ENCODE measurements around the gene LDB2. TPM values are rescaled to one million over a fixed set of nuclear protein-coding genes. Genes with fewer than 3 reads are reported as not detected.

The LDB2 gene
- total and polyA plus RNA-seq, 2 donors (not counting 1 experiment from before 2014, with no cell fraction given): not detected

- no peak overlapping the region for H2AFZ ChIP-seq (ENCODE audit: insufficient read depth, low read depth, low read length, poor library complexity, severe bottlenecking)
- no peaks in the 10 kb centered on the region for H3K79me2 ChIP-seq (ENCODE audit: control insufficient read depth, insufficient read depth, low read length)
- H3K4me3 ChIP-seq (ENCODE audit: control extremely low read depth in 1 of 5, extremely low read depth in 1 of 5, insufficient read depth in 1 of 5, low read depth in 2 of 5, low read length in 4 of 5): no peak overlapping the region
- Mint-ChIP-seq H3K4me3 (no peak overlapping the region), H3K27ac (no peak overlapping the region), H3K4me1 (no peaks in the 10 kb centered on the region), H3K27me3 (no peaks in the 10 kb centered on the region), H3K9me3 (ENCODE audit: insufficient read depth) (no peaks in the 10 kb centered on the region)
- no peaks in the 10 kb centered on the region for H3K9me3 ChIP-seq (ENCODE audit: control extremely low read depth in 1 of 3, control insufficient read depth in 2 of 3, insufficient read depth in 1 of 3, low read length in 2 of 3)
- ATAC-seq (ENCODE audit: low read depth): no peak
- H3K27ac ChIP-seq (ENCODE audit: low read length in 2 of 2): no peak overlapping the region
- H3K36me3 ChIP-seq (replicated peaks in 1 of 2; ENCODE audit: control extremely low read depth in 1 of 2, control insufficient read depth in 1 of 2, extremely low read depth in 1 of 2, insufficient read depth in 2 of 2, low read length in 1 of 2): no peaks in the 10 kb centered on the region
- no peak overlapping the region for H3K9ac ChIP-seq (ENCODE audit: low read length)
- no peak for DNase-seq
- TF ChIP-seq CTCF (IDR thresholded peaks at IDR 0.05): no peak
- TF ChIP-seq EZH2 (IDR thresholded peaks at IDR 0.05; ENCODE audit: borderline replicate concordance, insufficient read depth, low read depth, low read length, poor library complexity, severe bottlenecking): no peak
- H3K4me2 ChIP-seq (replicated peaks; ENCODE audit: low read depth, low read length, poor library complexity, severe bottlenecking): no peak overlapping the region
- no peaks in the 10 kb centered on the region for H3K27me3 ChIP-seq (replicated peaks in 1 of 4; ENCODE audit: control extremely low read depth in 1 of 4, control insufficient read depth in 3 of 4, insufficient read depth in 4 of 4, low read length in 3 of 4)
- WGBS (ENCODE audit: insufficient coverage): no CpG with 5 or more reads among the region's 2 CpGs
- ChIA-PET CTCF (no interaction called here), POLR2A (no interaction called here)
- no peaks in the 10 kb centered on the region for H3K4me1 ChIP-seq (ENCODE audit: control insufficient read depth in 2 of 2, insufficient read depth in 2 of 2, low read length in 2 of 2)
- intact Hi-C loops (cut with micrococcal nuclease): no loop called here
- H4K20me1 ChIP-seq (ENCODE audit: control insufficient read depth, insufficient read depth, low read length, poor library complexity, severe bottlenecking): no peaks in the 10 kb centered on the region
These were observed 212.2 kb downstream of the LDB2 start for GRCh38 chr4:16686195-16686594.

- H3K9me3 ChIP-seq (ENCODE audit: control extremely low read depth in 1 of 3, control insufficient read depth in 2 of 3, insufficient read depth in 1 of 3, low read length in 2 of 3): no peaks in the 10 kb centered on the region
- H3K9ac ChIP-seq (ENCODE audit: low read length): no peak overlapping the region
- CTCF ChIA-PET: no interaction called here
- intact Hi-C loops (cut with micrococcal nuclease): no loop called here
- no peaks in the 10 kb centered on the region for H3K4me1 Mint-ChIP-seq
- no peaks in the 10 kb centered on the region for H4K20me1 ChIP-seq (ENCODE audit: control insufficient read depth, insufficient read depth, low read length, poor library complexity, severe bottlenecking)
- POLR2A ChIA-PET: no interaction called here
- no peak overlapping the region for H3K27ac ChIP-seq (ENCODE audit: low read length in 2 of 2)
- no peaks in the 10 kb centered on the region for H3K27me3 ChIP-seq (replicated peaks in 1 of 4; ENCODE audit: control extremely low read depth in 1 of 4, control insufficient read depth in 3 of 4, insufficient read depth in 4 of 4, low read length in 3 of 4)
- ATAC-seq (ENCODE audit: low read depth): no peak
- H2AFZ ChIP-seq (ENCODE audit: insufficient read depth, low read depth, low read length, poor library complexity, severe bottlenecking): no peak overlapping the region
- H3K9me3 Mint-ChIP-seq (ENCODE audit: insufficient read depth): no peaks in the 10 kb centered on the region
- H3K4me1 ChIP-seq (ENCODE audit: control insufficient read depth in 2 of 2, insufficient read depth in 2 of 2, low read length in 2 of 2): no peaks in the 10 kb centered on the region
- no peak for DNase-seq
- WGBS (ENCODE audit: insufficient coverage): 81% methylated on average over 3 of the region's 8 CpGs
- H3K27ac Mint-ChIP-seq: no peak overlapping the region
- H3K27me3 Mint-ChIP-seq: no peaks in the 10 kb centered on the region
- no peak overlapping the region for H3K4me3 Mint-ChIP-seq
- no peaks in the 10 kb centered on the region for H3K36me3 ChIP-seq (replicated peaks in 1 of 2; ENCODE audit: control extremely low read depth in 1 of 2, control insufficient read depth in 1 of 2, extremely low read depth in 1 of 2, insufficient read depth in 2 of 2, low read length in 1 of 2)
- H3K4me2 ChIP-seq (replicated peaks; ENCODE audit: low read depth, low read length, poor library complexity, severe bottlenecking): no peak overlapping the region
- TF ChIP-seq CTCF (IDR thresholded peaks at IDR 0.05) (no peak), EZH2 (IDR thresholded peaks at IDR 0.05; ENCODE audit: borderline replicate concordance, insufficient read depth, low read depth, low read length, poor library complexity, severe bottlenecking) (no peak)
- H3K4me3 ChIP-seq (ENCODE audit: control extremely low read depth in 1 of 5, extremely low read depth in 1 of 5, insufficient read depth in 1 of 5, low read depth in 2 of 5, low read length in 4 of 5): no peak overlapping the region
- no peaks in the 10 kb centered on the region for H3K79me2 ChIP-seq (ENCODE audit: control insufficient read depth, insufficient read depth, low read length)
These were observed 212.9 kb downstream of the LDB2 start for GRCh38 chr4:16685536-16685935.
